HepG2 (cell line): ENCODE results near the gene TRIP6. TPM values are rescaled to one million over a fixed set of nuclear protein-coding genes. Genes with fewer than 3 reads are reported as not detected.

Experiments
- ATF1 ChIP-seq: IDR thresholded peaks from 2 replicates; pipeline ENCODE4 v1.6.1; 2016; ENCODE audit warnings: mild to moderate bottlenecking, control low read depth
- HIC2 ChIP-seq: sonication (generic); formaldehyde crosslinking; IDR thresholded peaks from 2 replicates; pipeline ENCODE4 v1.9.0; 2022; ENCODE audit warnings: low read depth, missing genetic modification reagents
- KLF16 ChIP-seq, 2 experiments: sonication (generic) in 1 of 2; formaldehyde crosslinking in 1 of 2; IDR thresholded peaks; 2 replicates each; pipeline versions ENCODE4 v1.6.1 to v1.8.0; 2016 to 2023; ENCODE audit warnings: missing genetic modification reagents in 2 of 2, missing compliant biosample characterization in 1 of 2
- MATR3 ChIP-seq: sonication (generic); formaldehyde crosslinking; IDR thresholded peaks from 2 replicates; pipeline ENCODE4 v1.4.0; 2020; ENCODE audit warnings: missing genetic modification reagents
- MED8 ChIP-seq: sonication (generic); formaldehyde crosslinking; IDR thresholded peaks from 2 replicates; pipeline ENCODE4 v1.8.1; 2023; ENCODE audit warnings: mild to moderate bottlenecking, missing genetic modification reagents; ENCODE audit not compliant: insufficient replicate concordance
- MYNN ChIP-seq: sonication (generic); formaldehyde crosslinking; IDR thresholded peaks from 2 replicates; pipeline ENCODE4 v1.4.0; 2020; ENCODE audit warnings: mild to moderate bottlenecking, low read depth, missing genetic modification reagents
- RAD21 ChIP-seq: fragments of 450-650 bp; formaldehyde crosslinking; IDR thresholded peaks from 2 replicates; pipeline ENCODE4 v1.5.0; 2020; ENCODE audit warnings: mild to moderate bottlenecking
- RBFOX2 ChIP-seq: fragments of 200-400 bp; formaldehyde crosslinking; IDR thresholded peaks from 2 replicates; pipeline ENCODE4 v1.6.1; 2017; ENCODE audit warnings: low read depth, mild to moderate bottlenecking, low read length
- TBL1XR1 ChIP-seq: fragments of 150-350 bp; IDR thresholded peaks from 2 replicates; pipeline ENCODE4 v1.6.1; 2014; ENCODE audit warnings: borderline replicate concordance, low read length; ENCODE audit not compliant: partially characterized antibody
- TMF1 ChIP-seq: sonication (generic); formaldehyde crosslinking; IDR thresholded peaks from 2 replicates; pipeline ENCODE4 v1.8.1; 2022; ENCODE audit warnings: low read depth, missing genetic modification reagents
- TOE1 ChIP-seq: sonication (generic); formaldehyde crosslinking; IDR thresholded peaks from 2 replicates; pipeline ENCODE4 v1.4.0; 2020; ENCODE audit warnings: mild to moderate bottlenecking, missing genetic modification reagents
- ZBTB10 ChIP-seq: sonication (generic); formaldehyde crosslinking; IDR thresholded peaks from 2 replicates; pipeline ENCODE4 v1.4.0; 2020; ENCODE audit warnings: missing genetic modification reagents, borderline replicate concordance
- ZC3H13 ChIP-seq: sonication (generic); formaldehyde crosslinking; IDR thresholded peaks from 2 replicates; pipeline ENCODE4 v1.8.1; 2023; ENCODE audit warnings: mild to moderate bottlenecking, missing genetic modification reagents, moderate library complexity
- ZFP82 ChIP-seq: sonication (generic); formaldehyde crosslinking; IDR thresholded peaks from 2 replicates; pipeline ENCODE4 v1.5.1; 2020; ENCODE audit warnings: mild to moderate bottlenecking, missing genetic modification reagents, borderline replicate concordance
- ZGPAT ChIP-seq: IDR thresholded peaks from 2 replicates; pipeline ENCODE4 v1.6.1; 2016; ENCODE audit warnings: mild to moderate bottlenecking
- ZNF740 ChIP-seq: sonication (generic); formaldehyde crosslinking; IDR thresholded peaks from 2 replicates; pipeline ENCODE4 v1.4.0; 2020; ENCODE audit warnings: missing genetic modification reagents
- polyA plus RNA-seq, 8 experiments: library from polyadenylated mRNA; depleted of rRNA in 3 of 8; stranded (reverse) in 7 of 8; unstranded in 1 of 8; fragments of >200 nt; fragmentation: Illumina TruSeq in 4 of 8; extraction: Trizol in 4 of 8; gene quantifications; 2 replicates each; pipeline versions ENCODE4 v1.2.1 to v1.2.3, GENCODE V29; 2011 to 2016; ENCODE audit warnings: low read depth in 4 of 8, missing spikeins in 1 of 8, mixed read lengths in 1 of 8; ENCODE audit not compliant: insufficient read depth in 1 of 8
- total RNA-seq, 5 experiments: library from RNA; depleted of rRNA; stranded (reverse); fragments of >200 nt; fragmentation: Illumina TruSeq; extraction: Trizol; gene quantifications; 2 replicates each; pipeline ENCODE4 v1.2.3, GENCODE V29; 2016; ENCODE audit warnings: low read depth in 1 of 5

The TRIP6 gene
- total and polyA plus RNA-seq, 2 of the 13 experiments (the other 11 are each of a cell fraction or from before 2014, with no cell fraction given): 0.34 to 0.38 TPM

GRCh38 chr7:100825751-100826513 is 41.3 kb upstream of the TRIP6 start (continued):
- TF ChIP-seq ZFP82 (no peak), ZC3H13 (CRISPR knock-in tag) (no peak), RAD21 (CRISPR knock-in tag) (peak; percentile 32; the same call in 1 of the 2 replicates), ATF1 (no peak), TBL1XR1 (no peak), HIC2 (CRISPR knock-in tag) (no peak), KLF16 (CRISPR knock-in tag; IDR thresholded peaks at IDR 0.05) (no peak), TMF1 (no peak), MYNN (CRISPR knock-in tag) (no peak), TOE1 (no peak), MED8 (no peak), RBFOX2 (no peak), ZGPAT (CRISPR knock-in tag) (no peak), ZBTB10 (CRISPR knock-in tag) (no peak), MATR3 (CRISPR knock-in tag) (no peak), ZNF740 (CRISPR knock-in tag) (peak; percentile 40; the same call in 1 of the 2 replicates)
